HG03520 (cell line): ENCODE data around the gene SKI.
"Not testable (repeated sequence)": the region's sequence is repeated elsewhere in the genome, so short reads cannot be mapped to it uniquely, and the experiment has no call there.

ENCODE experiments used
- ATAC-seq: cut with Tn5 transposase; IDR thresholded peaks from one replicate; pipeline ENCODE4 v1.9.1; 2021; ENCODE audit warnings: mild to moderate bottlenecking, moderate library complexity; ENCODE audit not compliant: unreplicated experiment

Gene SKI

GRCh38 chr1:2257245-2257627 lies 29.1 kb downstream of the SKI start:
- ATAC-seq, result no peak

GRCh38 chr1:2258122-2258681 lies 30.1 kb downstream of the SKI start:
- no peak for ATAC-seq

- ATAC-seq, result no peak
These were observed 30.9 kb downstream of the SKI start for GRCh38 chr1:2258996-2259395.

GRCh38 chr1:2259668-2260402 lies 31.7 kb downstream of the SKI start:
- ATAC-seq, result no peak

- not testable (repeated sequence) for ATAC-seq
These were observed 32.4 kb downstream of the SKI start for GRCh38 chr1:2260470-2260869.

- no peak for ATAC-seq
These were observed 32.8 kb downstream of the SKI start for GRCh38 chr1:2260917-2261316.

- ATAC-seq, result not testable (repeated sequence)
These were observed 33.6 kb downstream of the SKI start for GRCh38 chr1:2261476-2262395.

GRCh38 chr1:2266301-2266975 lies 38.3 kb downstream of the SKI start:
- no peak for ATAC-seq

- no peak for ATAC-seq
These were observed 39.1 kb downstream of the SKI start for GRCh38 chr1:2267051-2267830.

- no peak for ATAC-seq
These were observed 39.7 kb downstream of the SKI start for GRCh38 chr1:2267862-2268261.

- no peak for ATAC-seq
These were observed 40.4 kb downstream of the SKI start for GRCh38 chr1:2268285-2269056.

GRCh38 chr1:2269193-2269921 lies 41.2 kb downstream of the SKI start:
- no peak for ATAC-seq

GRCh38 chr1:2269922-2270259 lies 41.8 kb downstream of the SKI start:
- no peak for ATAC-seq

GRCh38 chr1:2270260-2271100 lies 42.4 kb downstream of the SKI start:
- no peak for ATAC-seq

GRCh38 chr1:2271211-2271721 lies 43.1 kb downstream of the SKI start:
- no peak for ATAC-seq

- no peak for ATAC-seq
These were observed 43.9 kb downstream of the SKI start for GRCh38 chr1:2271841-2272655.
